K562 (cell line): ENCODE measurements around the gene CIAPIN1. TPM values are rescaled to one million over a fixed set of nuclear protein-coding genes. Genes with fewer than 3 reads are reported as not detected.

ENCODE experiments used
- ATAC-seq: fragments of 200-7000 bp; cut with Tn5 transposase; 3 replicates; pipeline ENCODE4 v1.9.1; 2020; ENCODE audit warnings: moderate library complexity
- BruUV-seq: library from RNA; stranded (reverse); fragments of 400-500 nt; replicated peaks from 2 replicates; lab custom pipeline; 2021; lab: Mats Ljungman, UMichigan
- CTCF ChIA-PET: fragments of 300-600 bp; formaldehyde crosslinking; extraction: SDS; loops from one replicate; lab custom pipeline; 2021; ENCODE audit warnings: low intra/inter-chr PET ratio; lab: Yijun Ruan, JAX
- POLR2A ChIA-PET: fragments of 300-600, 350-650 bp; sonication (Branson Sonifier 250); formaldehyde crosslinking; extraction: SDS; loops from one replicate; lab custom pipeline; 2021; ENCODE audit warnings: antibody characterized with exemption, inconsistent platforms; lab: Yijun Ruan, JAX
- DNase-seq, 4 experiments: peaks; one replicate each; pipeline versions ENCODE4 v3.0.0 to v3.0.0-alpha.2; 2011 to 2018; ENCODE audit warnings: low spot score in 3 of 4, mixed read lengths in 3 of 4; ENCODE audit errors: extremely low read depth in 1 of 4
- FAIRE-seq: peaks from 2 replicates; lab custom pipeline; 2011; peaks lifted over from hg19 to GRCh38; lab: Jason Lieb, UNC
- H2AFZ ChIP-seq: 2 replicates; pipeline ENCODE4 v1.6.0; 2011; ENCODE audit warnings: low read depth, low read length, control low read depth, inconsistent platforms
- H3K27ac ChIP-seq: fragments of 200-600 bp; 3 replicates; pipeline ENCODE4 v1.8.0; 2011; ENCODE audit warnings: low read depth, mild to moderate bottlenecking, control low read depth, inconsistent platforms, low read length, moderate library complexity, mixed read lengths; ENCODE audit errors: extremely low read depth
- H3K27me3 ChIP-seq, 2 experiments: fragments of 300-600 bp in 1 of 2; 2 replicates in 1 of 2; 3 replicates in 1 of 2; pipeline versions ENCODE4 v1.6.0 to v1.8.0; 2011; ENCODE audit warnings: inconsistent platforms in 2 of 2, low read length in 2 of 2, mild to moderate bottlenecking in 1 of 2, mixed read lengths in 1 of 2, moderate library complexity in 1 of 2; ENCODE audit not compliant: control insufficient read depth in 2 of 2, insufficient read depth in 2 of 2
- H3K36me3 ChIP-seq: fragments of 300-600 bp; 3 replicates; pipeline ENCODE4 v1.8.0; 2011; ENCODE audit warnings: mild to moderate bottlenecking, low read length, inconsistent platforms; ENCODE audit not compliant: control insufficient read depth, insufficient read depth
- H3K4me1 ChIP-seq, 2 experiments: fragments of 200-600 bp in 1 of 2; replicated peaks in 1 of 2; 2 replicates in 1 of 2; 3 replicates in 1 of 2; pipeline versions ENCODE4 v1.5.1 to v1.8.0; 2011; ENCODE audit warnings: inconsistent platforms in 2 of 2, low read length in 2 of 2, mild to moderate bottlenecking in 1 of 2, mixed read lengths in 1 of 2, moderate library complexity in 1 of 2; ENCODE audit not compliant: control insufficient read depth in 2 of 2, insufficient read depth in 2 of 2
- H3K4me2 ChIP-seq: 2 replicates; pipeline ENCODE4 v1.6.1; 2011; ENCODE audit warnings: low read length, control low read depth, inconsistent platforms, mixed read lengths; ENCODE audit not compliant: insufficient read depth
- H3K4me3 ChIP-seq: fragments of 200-600 bp; sonication (generic), shearing (Covaris generic); 2 replicates; pipeline ENCODE4 v1.5.1; 2016; ENCODE audit warnings: control low read depth, inconsistent platforms
- H3K79me2 ChIP-seq: fragments of 200-600 bp; 3 replicates; pipeline ENCODE4 v1.8.0; 2011; ENCODE audit warnings: low read length, inconsistent platforms; ENCODE audit not compliant: control insufficient read depth, insufficient read depth
- H3K9ac ChIP-seq, 2 experiments: 2 replicates each; pipeline versions ENCODE4 v1.6.0 to v1.6.1; 2011; ENCODE audit warnings: low read depth in 2 of 2, low read length in 2 of 2, control low read depth in 1 of 2, inconsistent platforms in 1 of 2, mild to moderate bottlenecking in 1 of 2, mixed read lengths in 1 of 2; ENCODE audit not compliant: insufficient read depth in 1 of 2
- H3K9me1 ChIP-seq: one replicate; pipeline ENCODE4 v1.6.0; 2011; ENCODE audit warnings: inconsistent platforms, mild to moderate bottlenecking, low read length, moderate library complexity; ENCODE audit not compliant: control insufficient read depth, insufficient read depth
- H3K9me3 ChIP-seq: replicated peaks from 2 replicates; pipeline ENCODE4 v1.5.1; 2011; ENCODE audit warnings: low read depth, low read length, inconsistent platforms; ENCODE audit not compliant: control insufficient read depth, insufficient read depth
- H4K20me1 ChIP-seq: replicated peaks from 2 replicates; pipeline ENCODE4 v1.6.1; 2011; ENCODE audit warnings: low read length, inconsistent platforms, mixed read lengths; ENCODE audit not compliant: control insufficient read depth, insufficient read depth
- HOXB6 ChIP-seq: fragments of 250-450 bp; sonication (Bioruptor Pico); IDR thresholded peaks from 2 replicates; pipeline ENCODE4 v1.5.1; 2022; ENCODE audit warnings: mild to moderate bottlenecking, borderline replicate concordance
- ID3 ChIP-seq, 2 experiments: fragments of 250-450 bp in 1 of 2; fragments of 450-650 bp in 1 of 2; sonication (Bioruptor Pico) in 1 of 2; IDR thresholded peaks; 2 replicates each; pipeline versions ENCODE4 v1.6.1 to v1.8.0; 2016 to 2021; ENCODE audit warnings: mild to moderate bottlenecking in 2 of 2, moderate library complexity in 2 of 2, missing compliant biosample characterization in 1 of 2, missing genetic modification characterization in 1 of 2
- LEF1 ChIP-seq: fragments of 450-650 bp; IDR thresholded peaks from 2 replicates; pipeline ENCODE4 v1.6.1; 2016; ENCODE audit warnings: mild to moderate bottlenecking
- PATZ1 ChIP-seq: fragments of 250-450 bp; sonication (Bioruptor Pico); IDR thresholded peaks from 2 replicates; pipeline ENCODE4 v1.5.0; 2020; ENCODE audit warnings: mild to moderate bottlenecking, borderline replicate concordance
- SIN3A ChIP-seq, 2 experiments: fragments of 150-350 bp in 1 of 2; IDR thresholded peaks; 2 replicates each; pipeline ENCODE4 v1.6.1; 2011 to 2016; ENCODE audit warnings: borderline replicate concordance in 2 of 2, low read depth in 2 of 2, low read length in 2 of 2, mild to moderate bottlenecking in 2 of 2, moderate library complexity in 2 of 2; ENCODE audit not compliant: control insufficient read depth in 1 of 2
- SIX5 ChIP-seq, 2 experiments: IDR thresholded peaks; 2 replicates each; pipeline ENCODE4 v1.6.1; 2011; ENCODE audit warnings: low read length in 2 of 2, borderline replicate concordance in 1 of 2, low read depth in 1 of 2, mild to moderate bottlenecking in 1 of 2, moderate library complexity in 1 of 2; ENCODE audit not compliant: insufficient read depth in 1 of 2
- ZNF12 ChIP-seq: sonication (generic); formaldehyde crosslinking; IDR thresholded peaks from 2 replicates; pipeline ENCODE4 v1.4.0; 2020; ENCODE audit warnings: mild to moderate bottlenecking, missing genetic modification reagents
- ZNF695 ChIP-seq: fragments of 450-650 bp; formaldehyde crosslinking; IDR thresholded peaks from 2 replicates; pipeline ENCODE4 v1.4.0; 2020; ENCODE audit warnings: mild to moderate bottlenecking, moderate library complexity
- ZNF79 ChIP-seq: fragments of 250-450 bp; sonication (Bioruptor Pico); IDR thresholded peaks from 2 replicates; pipeline ENCODE4 v1.4.0; 2020; ENCODE audit warnings: low read depth, mild to moderate bottlenecking, moderate library complexity
- WGBS: fragments of 100-300 bp; shearing (Covaris generic); methylation state at CpG from one replicate; pipeline ENCODE4 v1.1.6; 2016; ENCODE audit warnings: low coverage, mixed read lengths; ENCODE audit not compliant: insufficient coverage; ENCODE audit errors: missing lambda C conversion rate; 5-methylcytosine and 5-hydroxymethylcytosine counted together
- in situ Hi-C: fragments of 300-500 bp; cut with MboI; formaldehyde crosslinking; loops from 4 replicates; pipeline ENCODE4 v1.15.0; 2018; ENCODE audit warnings: inconsistent platforms, mixed read lengths
- intact Hi-C: fragments of 100-400 bp; cut with micrococcal nuclease; formaldehyde crosslinking; loops from 2 replicates; pipeline ENCODE4 v1.14.2; 2022
- polyA plus RNA-seq, 8 experiments: library from polyadenylated mRNA; depleted of rRNA in 4 of 8; stranded (reverse) in 5 of 8; unstranded in 3 of 8; fragments of >200 nt; fragmentation: Nextera tagmentation in 2 of 8; fragmentation: Illumina TruSeq in 1 of 8; extraction: Ambion mirVana in 2 of 8; extraction: Trizol in 1 of 8; gene quantifications; 2 replicates each; pipeline versions ENCODE4 v1.2.1 to v1.2.3, GENCODE V29; 2011 to 2014; ENCODE audit warnings: inconsistent platforms in 1 of 8, missing spikeins in 1 of 8
- total RNA-seq, 7 experiments: library from RNA; depleted of rRNA in 6 of 7; stranded (reverse); fragments of >200 nt in 6 of 7; fragmentation: Illumina TruSeq in 2 of 7; extraction: Trizol in 2 of 7; gene quantifications; 2 replicates each; pipeline versions ENCODE4 v1.2.1 to v1.2.3, GENCODE V29; 2011 to 2021; ENCODE audit warnings: low replicate concordance in 1 of 7

CIAPIN1 gene
- total and polyA plus RNA-seq, 9 of the 15 experiments (the other 6 are each of a cell fraction or from before 2014, with no cell fraction given) = 71.8 to 263 (median 95.7) TPM

GRCh38 chr16:57478396-57479204, 31.4 kb upstream of the CIAPIN1 start:
- in situ Hi-C loops = loop anchor here (5.0 kb wide), 1 partner anchor 39 kb away; no protein-coding TSS in a partner anchor
- Histone ChIP-seq H3K9me3 (no peaks in the 10 kb centered on the region), H3K9me1 (no peaks in the 10 kb centered on the region), H3K79me2 (no peaks in the 10 kb centered on the region), H3K36me3 (0 out of 3 replicates have a peak, but pooled peaks cover 7% of the 10 kb centered on the region), H3K4me2 (no peak overlapping the region), H3K4me3 (no peak overlapping the region), H2AFZ (no peak overlapping the region), H4K20me1 (no peaks in the 10 kb centered on the region), H3K4me1 (peaks cover 21 to 51% of the 10 kb centered on the region in 2 experiments), H3K9ac (peak overlapping the region in 1 of 2 experiments; percentile 17; a peak in 1 of 4 replicates), H3K27me3 (no peaks in the 10 kb centered on the region), H3K27ac (no peak overlapping the region)
- POLR2A ChIA-PET = no interaction called here
- 71% methylated on average over 10 of the region's 15 CpGs for WGBS
- FAIRE-seq = no peak
- no peak for ATAC-seq
- CTCF ChIA-PET = no interaction called here
- BruUV-seq = no TSS peak
- DNase-seq = no peak
- TF ChIP-seq LEF1 = no peak
- TF ChIP-seq ZNF695 (CRISPR knock-in tag) = no peak
- intact Hi-C loops = no loop called here

GRCh38 chr16:57477531-57478202, 30.5 kb upstream of the CIAPIN1 start:
- ChIA-PET POLR2A (interaction anchor here (1.0 kb wide), 1 partner anchor 8 kb away, joined by 3 read pairs; no protein-coding TSS in a partner anchor), CTCF (no interaction called here)
- H3K9me3 ChIP-seq = no peaks in the 10 kb centered on the region
- H3K27ac ChIP-seq = no peak overlapping the region
- BruUV-seq = no TSS peak
- H3K27me3 ChIP-seq = no peaks in the 10 kb centered on the region
- H3K4me1 ChIP-seq = peaks cover 21 to 48% of the 10 kb centered on the region in 2 experiments
- 64% methylated on average over 8 of the region's 9 CpGs for WGBS
- H2AFZ ChIP-seq = no peak overlapping the region
- intact Hi-C loops = no loop called here
- DNase-seq (no peak), ATAC-seq (no peak), FAIRE-seq (no peak)
- peak overlapping the region in 1 of 2 experiments; percentile 65; a peak in 2 of 4 replicates for H3K9ac ChIP-seq
- no peaks in the 10 kb centered on the region for H4K20me1 ChIP-seq
- in situ Hi-C loops = loop anchor here (5.0 kb wide), 1 partner anchor 40 kb away; no protein-coding TSS in a partner anchor
- H3K36me3 ChIP-seq = peaks cover 14% of the 10 kb centered on the region; the same call in 1 of the 3 replicates
- H3K9me1 ChIP-seq = no peaks in the 10 kb centered on the region
- H3K4me2 ChIP-seq = no peak overlapping the region
- H3K4me3 ChIP-seq = no peak overlapping the region
- H3K79me2 ChIP-seq = no peaks in the 10 kb centered on the region
- no peak for TF ChIP-seq ID3 (CRISPR knock-in tag; IDR thresholded peaks at IDR 0.05)
- no peak for TF ChIP-seq ID3 (tag; IDR thresholded peaks at IDR 0.05)
- no peak for TF ChIP-seq SIX5 (IDR thresholded peaks at IDR 0.05; ENCODE audit: borderline replicate concordance in 1 of 2, insufficient read depth in 1 of 2, low read depth in 1 of 2, low read length in 2 of 2)
- no peak for TF ChIP-seq HOXB6 (CRISPR knock-in tag)
- TF ChIP-seq ZNF79 (CRISPR knock-in tag) = no peak
- no peak for TF ChIP-seq ZNF12
- no peak for TF ChIP-seq PATZ1 (CRISPR knock-in tag)
- no peak for TF ChIP-seq SIN3A (IDR thresholded peaks at IDR 0.05; ENCODE audit: borderline replicate concordance in 2 of 2, control insufficient read depth in 1 of 2, low read depth in 2 of 2, low read length in 2 of 2)
